IMR-90 (cell line): Measurements from ENCODE around the gene RDH16. TPM values are rescaled to one million over a fixed set of nuclear protein-coding genes. Genes with fewer than 3 reads are reported as not detected.

ENCODE experiments used
- ATAC-seq: fragments of 200-7000 bp; cut with Tn5 transposase; 2 replicates; pipeline ENCODE4 v1.9.1; 2020; ENCODE audit warnings: low read depth, mild to moderate bottlenecking, moderate library complexity
- BruUV-seq: library from RNA; stranded (reverse); fragments of 400-500 nt; replicated peaks from 2 replicates; lab custom pipeline; 2021; lab: Mats Ljungman, UMichigan
- CTCF ChIA-PET: fragments of 300-600 bp; formaldehyde crosslinking; extraction: SDS; loops from one replicate; lab custom pipeline; 2021; ENCODE audit warnings: antibody characterized with exemption; lab: Yijun Ruan, JAX
- POLR2A ChIA-PET: fragments of 300-600 bp; sonication (Branson Sonifier 250); formaldehyde crosslinking; loops from one replicate; lab custom pipeline; 2022; ENCODE audit warnings: antibody characterized with exemption; ENCODE audit not compliant: unreplicated experiment; lab: Charles Lee
- DNase-seq: peaks from one replicate; pipeline ENCODE4 v3.0.0; 2013
- H2AFZ ChIP-seq: replicated peaks from 2 replicates; pipeline ENCODE3; 2013; ENCODE audit warnings: low read length, mild to moderate bottlenecking; ENCODE audit not compliant: poor library complexity
- H2AK5ac ChIP-seq: 2 replicates; pipeline ENCODE4 v1.6.1; 2013; ENCODE audit warnings: low read depth, low read length, inconsistent platforms
- H2AK9ac ChIP-seq: replicated peaks from 2 replicates; pipeline ENCODE3; 2013; ENCODE audit warnings: mild to moderate bottlenecking, low read depth, low read length, moderate library complexity; ENCODE audit not compliant: poor library complexity
- H2BK120ac ChIP-seq: 2 replicates; pipeline ENCODE4 v1.6.1; 2013; ENCODE audit warnings: low read depth, low read length, inconsistent platforms
- H2BK15ac ChIP-seq: 3 replicates; pipeline ENCODE4 v1.6.1; 2013; ENCODE audit warnings: low read depth, low read length, inconsistent platforms
- H2BK20ac ChIP-seq: 2 replicates; pipeline ENCODE4 v1.6.1; 2013; ENCODE audit warnings: low read depth, mild to moderate bottlenecking, inconsistent platforms, low read length, moderate library complexity
- H2BK5ac ChIP-seq: 2 replicates; pipeline ENCODE4 v1.6.1; 2013; ENCODE audit warnings: mild to moderate bottlenecking, low read depth, low read length, inconsistent platforms; ENCODE audit not compliant: poor library complexity, severe bottlenecking
- H3K14ac ChIP-seq: replicated peaks from 2 replicates; pipeline ENCODE4 v1.6.1; 2013; ENCODE audit warnings: low read depth, low read length, inconsistent platforms
- H3K18ac ChIP-seq: 2 replicates; pipeline ENCODE4 v1.6.1; 2013; ENCODE audit warnings: low read depth, low read length, control low read depth
- H3K23ac ChIP-seq: 2 replicates; pipeline ENCODE4 v1.6.1; 2013; ENCODE audit warnings: low read depth, low read length, inconsistent platforms
- H3K27ac ChIP-seq: 2 replicates; pipeline ENCODE4 v1.5.1; 2013; ENCODE audit warnings: mild to moderate bottlenecking, control low read depth, low read length; ENCODE audit not compliant: insufficient read depth
- H3K27me3 ChIP-seq: 2 replicates; pipeline ENCODE4 v1.6.1; 2013; ENCODE audit warnings: low read length; ENCODE audit not compliant: control insufficient read depth, insufficient read depth
- H3K36me3 ChIP-seq: 2 replicates; pipeline ENCODE4 v1.6.1; 2013; ENCODE audit warnings: low read length, mixed read lengths; ENCODE audit not compliant: control insufficient read depth, insufficient read depth
- H3K4ac ChIP-seq: 2 replicates; pipeline ENCODE4 v1.6.1; 2013; ENCODE audit warnings: low read depth, low read length, inconsistent platforms
- H3K4me1 ChIP-seq: 2 replicates; pipeline ENCODE4 v1.6.1; 2013; ENCODE audit warnings: low read length, mixed read lengths; ENCODE audit not compliant: control insufficient read depth, insufficient read depth
- H3K4me2 ChIP-seq: 2 replicates; pipeline ENCODE4 v1.6.1; 2013; ENCODE audit warnings: low read depth, mild to moderate bottlenecking, control low read depth, low read length, moderate library complexity
- H3K4me3 ChIP-seq: 2 replicates; pipeline ENCODE4 v1.5.1; 2013; ENCODE audit warnings: low read depth, mild to moderate bottlenecking, control low read depth, low read length, moderate library complexity; ENCODE audit not compliant: insufficient read depth
- H3K56ac ChIP-seq: 2 replicates; pipeline ENCODE4 v1.6.1; 2013; ENCODE audit warnings: low read length, inconsistent platforms; ENCODE audit not compliant: insufficient read depth; ENCODE audit errors: extremely low read depth
- H3K79me1 ChIP-seq, 2 experiments: 2 replicates each; pipeline ENCODE4 v1.6.1; 2013; ENCODE audit warnings: low read length in 2 of 2, inconsistent platforms in 1 of 2, low read depth in 1 of 2
- H3K9ac ChIP-seq: 2 replicates; pipeline ENCODE4 v1.6.1; 2013; ENCODE audit warnings: low read depth, low read length, control low read depth
- H3K9me1 ChIP-seq: 2 replicates; pipeline ENCODE4 v1.6.1; 2013; ENCODE audit warnings: low read length, inconsistent platforms; ENCODE audit not compliant: insufficient read depth
- H3K9me3 ChIP-seq: 2 replicates; pipeline ENCODE4 v1.6.1; 2013; ENCODE audit warnings: low read length; ENCODE audit not compliant: control insufficient read depth, insufficient read depth
- H4K20me1 ChIP-seq: 2 replicates; pipeline ENCODE4 v1.6.1; 2013; ENCODE audit warnings: low read length, inconsistent platforms; ENCODE audit not compliant: insufficient read depth
- H4K5ac ChIP-seq: 2 replicates; pipeline ENCODE4 v1.6.1; 2013; ENCODE audit warnings: mild to moderate bottlenecking, low read depth, low read length, control low read depth
- H4K8ac ChIP-seq, 2 experiments: 2 replicates each; pipeline ENCODE4 v1.6.1; 2013; ENCODE audit warnings: low read depth in 2 of 2, low read length in 2 of 2, control low read depth in 1 of 2, inconsistent platforms in 1 of 2
- H4K91ac ChIP-seq: 2 replicates; pipeline ENCODE4 v1.6.1; 2013; ENCODE audit warnings: low read depth, low read length, inconsistent platforms; ENCODE audit not compliant: insufficient read depth
- BHLHE40 ChIP-seq: fragments of 150-350 bp; IDR thresholded peaks from 2 replicates; pipeline ENCODE4 v1.6.1; 2016; ENCODE audit warnings: mild to moderate bottlenecking, low read depth, low read length
- CHD1 ChIP-seq: IDR thresholded peaks from 2 replicates; pipeline ENCODE4 v1.6.1; 2012; ENCODE audit warnings: low read depth, low read length, improper control_type of control experiment
- NFE2L2 ChIP-seq: fragments of 150-350 bp; IDR thresholded peaks from 2 replicates; pipeline ENCODE4 v1.6.1; 2016; ENCODE audit warnings: low read depth, mild to moderate bottlenecking, low read length
- POLR2A ChIP-seq: IDR thresholded peaks from 2 replicates; pipeline ENCODE4 v1.6.1; 2012; ENCODE audit warnings: mild to moderate bottlenecking, low read depth, low read length
- RFX5 ChIP-seq: IDR thresholded peaks from 2 replicates; pipeline ENCODE4 v1.8.0; 2012; ENCODE audit warnings: low read depth, mild to moderate bottlenecking, low read length, moderate library complexity
- SMC3 ChIP-seq: fragments of 150-350 bp; IDR thresholded peaks from 2 replicates; pipeline ENCODE4 v1.6.1; 2016; ENCODE audit warnings: low read depth, mild to moderate bottlenecking, antibody characterized with exemption, low read length, moderate library complexity
- WGBS, 2 experiments: methylation state at CpG; one replicate each; pipeline versions ENCODE4 v1.1.5 to v1.1.7; 2013; ENCODE audit warnings: missing lambda C conversion rate in 2 of 2; ENCODE audit not compliant: insufficient read length in 1 of 2; ENCODE audit errors: extremely low coverage in 2 of 2; 5-methylcytosine and 5-hydroxymethylcytosine counted together
- dilution Hi-C: fragments of 300-500 bp; cut with HindIII; formaldehyde crosslinking; loops from one replicate; pipeline ENCODE4 v1.14.3; 2018; ENCODE audit warnings: low sequenced_read_pairs; ENCODE audit not compliant: unreplicated experiment
- in situ Hi-C: fragments of 300-500 bp; cut with MboI; formaldehyde crosslinking; loops from 3 replicates; pipeline ENCODE4 v1.14.3; 2019; ENCODE audit warnings: low sequenced_read_pairs, inconsistent platforms, mixed read lengths
- intact Hi-C: fragments of 100-400 bp; cut with micrococcal nuclease; formaldehyde crosslinking; loops from 2 replicates; pipeline ENCODE4 v1.10.0; 2022
- polyA plus RNA-seq, 3 experiments: library from polyadenylated mRNA; depleted of rRNA; stranded (reverse); fragments of >200 nt; gene quantifications; 2 replicates each; pipeline ENCODE4 v1.2.3, GENCODE V29; 2012; ENCODE audit warnings: low replicate concordance in 1 of 3
- total RNA-seq: library from RNA; depleted of rRNA; stranded (reverse); fragments of >200 nt; gene quantifications from 2 replicates; pipeline ENCODE4 v1.2.3, GENCODE V29; 2012
- TF ChIP-seq, protein P1 (sequence below): fragments of 150-350 bp; IDR thresholded peaks from 2 replicates; pipeline ENCODE4 v1.6.1; 2017; ENCODE audit warnings: mild to moderate bottlenecking, antibody characterized with exemption, low read length, low read depth
- TF ChIP-seq, protein P2 (sequence below): conservative IDR thresholded peaks from 2 replicates; pipeline ENCODE4 v1.5.1; 2012; ENCODE audit warnings: mild to moderate bottlenecking, low read depth, low read length, improper control_type of control experiment
- TF ChIP-seq, protein P3 (sequence below): fragments of 150-350 bp; IDR thresholded peaks from 2 replicates; pipeline ENCODE4 v1.6.1; 2016; ENCODE audit warnings: low read depth, mild to moderate bottlenecking, low read length, moderate library complexity, borderline replicate concordance

RDH16 gene
- total and polyA plus RNA-seq, 2 of the 4 experiments (the other 2 are of a cell fraction): not detected

DNA sequence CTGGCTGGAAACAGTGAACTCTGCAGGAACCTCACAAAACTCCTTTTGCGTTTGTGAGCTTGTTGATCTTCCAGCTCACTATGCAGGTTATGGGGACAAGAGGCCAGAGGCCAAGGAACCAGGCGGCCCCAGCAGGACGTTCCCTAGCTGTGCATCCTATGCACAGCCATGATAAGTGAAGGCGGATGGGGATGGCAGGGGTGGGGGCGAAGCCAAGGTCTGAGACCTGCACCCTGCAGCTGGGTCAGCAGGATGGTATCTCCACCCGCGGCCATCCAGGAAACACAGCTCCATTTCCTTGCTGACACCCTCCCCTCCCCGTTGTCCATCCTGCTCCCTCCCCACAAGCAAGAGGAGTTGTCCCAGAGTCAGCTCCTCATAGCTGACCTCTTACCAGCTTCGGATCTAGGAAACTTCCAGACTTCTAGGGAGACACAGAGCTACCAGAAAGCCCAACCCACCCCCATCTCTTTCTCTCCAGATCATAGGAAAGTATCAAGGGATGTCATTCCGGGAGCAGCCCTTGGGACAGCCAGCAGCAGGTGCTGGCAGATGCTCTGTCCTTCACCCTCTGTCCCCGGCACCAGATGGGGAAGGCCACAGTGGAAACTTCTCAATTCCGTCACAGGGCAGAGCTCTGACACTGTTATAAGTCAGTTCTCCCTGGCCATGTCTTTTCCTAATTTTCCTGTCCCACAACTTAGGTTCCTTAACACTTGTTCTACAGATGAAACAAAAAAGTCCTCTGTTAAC, 39.6 kb upstream of the RDH16 start:
- H4K8ac ChIP-seq: no peak overlapping the region
- H3K4ac ChIP-seq: no peak overlapping the region
- H2AFZ ChIP-seq: no peak overlapping the region
- dilution Hi-C loops: no loop called here
- intact Hi-C loops: no loop called here
- no peak overlapping the region for H3K18ac ChIP-seq
- peaks cover 28% of the 10 kb centered on the region for H3K36me3 ChIP-seq
- no peak for ATAC-seq
- H2AK5ac ChIP-seq: no peak overlapping the region
- ChIA-PET CTCF (no interaction called here), POLR2A (no interaction called here)
- H3K23ac ChIP-seq: no peak overlapping the region
- no peak overlapping the region for H2BK15ac ChIP-seq
- H2BK120ac ChIP-seq: no peak overlapping the region
- H3K4me2 ChIP-seq: no peak overlapping the region
- no peak overlapping the region for H2BK20ac ChIP-seq
- TF ChIP-seq POLR2A (no peak), NFE2L2 (no peak), SMC3 (no peak), BHLHE40 (no peak), CHD1 (no peak), RFX5 (no peak)
- TF ChIP-seq, protein P1, sequence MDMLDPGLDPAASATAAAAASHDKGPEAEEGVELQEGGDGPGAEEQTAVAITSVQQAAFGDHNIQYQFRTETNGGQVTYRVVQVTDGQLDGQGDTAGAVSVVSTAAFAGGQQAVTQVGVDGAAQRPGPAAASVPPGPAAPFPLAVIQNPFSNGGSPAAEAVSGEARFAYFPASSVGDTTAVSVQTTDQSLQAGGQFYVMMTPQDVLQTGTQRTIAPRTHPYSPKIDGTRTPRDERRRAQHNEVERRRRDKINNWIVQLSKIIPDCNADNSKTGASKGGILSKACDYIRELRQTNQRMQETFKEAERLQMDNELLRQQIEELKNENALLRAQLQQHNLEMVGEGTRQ: no peak
- TF ChIP-seq, protein P2, sequence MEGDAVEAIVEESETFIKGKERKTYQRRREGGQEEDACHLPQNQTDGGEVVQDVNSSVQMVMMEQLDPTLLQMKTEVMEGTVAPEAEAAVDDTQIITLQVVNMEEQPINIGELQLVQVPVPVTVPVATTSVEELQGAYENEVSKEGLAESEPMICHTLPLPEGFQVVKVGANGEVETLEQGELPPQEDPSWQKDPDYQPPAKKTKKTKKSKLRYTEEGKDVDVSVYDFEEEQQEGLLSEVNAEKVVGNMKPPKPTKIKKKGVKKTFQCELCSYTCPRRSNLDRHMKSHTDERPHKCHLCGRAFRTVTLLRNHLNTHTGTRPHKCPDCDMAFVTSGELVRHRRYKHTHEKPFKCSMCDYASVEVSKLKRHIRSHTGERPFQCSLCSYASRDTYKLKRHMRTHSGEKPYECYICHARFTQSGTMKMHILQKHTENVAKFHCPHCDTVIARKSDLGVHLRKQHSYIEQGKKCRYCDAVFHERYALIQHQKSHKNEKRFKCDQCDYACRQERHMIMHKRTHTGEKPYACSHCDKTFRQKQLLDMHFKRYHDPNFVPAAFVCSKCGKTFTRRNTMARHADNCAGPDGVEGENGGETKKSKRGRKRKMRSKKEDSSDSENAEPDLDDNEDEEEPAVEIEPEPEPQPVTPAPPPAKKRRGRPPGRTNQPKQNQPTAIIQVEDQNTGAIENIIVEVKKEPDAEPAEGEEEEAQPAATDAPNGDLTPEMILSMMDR: no peak
- TF ChIP-seq, protein P3, sequence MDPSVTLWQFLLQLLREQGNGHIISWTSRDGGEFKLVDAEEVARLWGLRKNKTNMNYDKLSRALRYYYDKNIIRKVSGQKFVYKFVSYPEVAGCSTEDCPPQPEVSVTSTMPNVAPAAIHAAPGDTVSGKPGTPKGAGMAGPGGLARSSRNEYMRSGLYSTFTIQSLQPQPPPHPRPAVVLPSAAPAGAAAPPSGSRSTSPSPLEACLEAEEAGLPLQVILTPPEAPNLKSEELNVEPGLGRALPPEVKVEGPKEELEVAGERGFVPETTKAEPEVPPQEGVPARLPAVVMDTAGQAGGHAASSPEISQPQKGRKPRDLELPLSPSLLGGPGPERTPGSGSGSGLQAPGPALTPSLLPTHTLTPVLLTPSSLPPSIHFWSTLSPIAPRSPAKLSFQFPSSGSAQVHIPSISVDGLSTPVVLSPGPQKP: no peak
- 78% methylated on average over 2 of the region's 12 CpGs; no CpG with 5 or more reads in 1 of the 2 experiments for WGBS, 2 experiments
- no peak overlapping the region for H4K5ac ChIP-seq
- no peak overlapping the region for H2BK5ac ChIP-seq
- no peaks in the 10 kb centered on the region for H3K27me3 ChIP-seq
- in situ Hi-C loops: loop anchor here (25.0 kb wide), 1 partner anchor 485 kb away; the partner anchor contains the start of gene RBMS2
- H3K56ac ChIP-seq: no peak overlapping the region
- no peak overlapping the region for H3K14ac ChIP-seq
- no peak overlapping the region for H3K27ac ChIP-seq
- no peak for DNase-seq
- H4K20me1 ChIP-seq: peaks cover 35% of the 10 kb centered on the region
- peaks cover 17% of the 10 kb centered on the region for H3K9me1 ChIP-seq
- H2AK9ac ChIP-seq: no peak overlapping the region
- H3K79me1 ChIP-seq: peaks cover 11 to 41% of the 10 kb centered on the region in 2 experiments
- no peak overlapping the region for H3K9ac ChIP-seq
- no peak overlapping the region for H3K4me3 ChIP-seq
- H3K4me1 ChIP-seq: peaks cover 6% of the 10 kb centered on the region
- no peak overlapping the region for H4K91ac ChIP-seq
- no TSS peak for BruUV-seq
- no peaks in the 10 kb centered on the region for H3K9me3 ChIP-seq
